Measurements from ENCODE around the gene PRKD1. TPM values are rescaled to one million over a fixed set of nuclear protein-coding genes. Genes with fewer than 3 reads are reported as not detected.

PRKD1 gene
- total and polyA plus RNA-seq, 2 of the 13 experiments (the other 11 are each of a cell fraction or from before 2014, with no cell fraction given), result 0.22 to 1.3 TPM

GRCh38 chr14:29857551-29857950 lies 70.1 kb downstream of the PRKD1 start:
- Histone ChIP-seq H3K36me3 (replicated peaks in 1 of 2; ENCODE audit: control insufficient read depth in 1 of 2, insufficient read depth in 2 of 2, low read length in 2 of 2) (no peaks in the 10 kb centered on the region), H3K9me3 (ENCODE audit: low read length) (peaks cover 84% of the 10 kb centered on the region), H3K9ac (ENCODE audit: insufficient read depth, low read depth, low read length) (no peak overlapping the region), H4K20me1 (ENCODE audit: insufficient read depth, low read length) (no peaks in the 10 kb centered on the region), H2AFZ (ENCODE audit: low read length) (no peak overlapping the region), H3K27me3 (ENCODE audit: control insufficient read depth in 1 of 2, insufficient read depth in 2 of 2, low read length in 2 of 2) (no peaks in the 10 kb centered on the region), H3K4me2 (ENCODE audit: low read depth, low read length) (no peak overlapping the region), H3K4me1 (ENCODE audit: insufficient read depth, low read length) (no peaks in the 10 kb centered on the region), H3K79me2 (ENCODE audit: insufficient read depth, low read length) (no peaks in the 10 kb centered on the region), H3K27ac (ENCODE audit: extremely low read length, insufficient read depth, low read length) (no peak overlapping the region), H3K4me3 (replicated peaks in 1 of 3; ENCODE audit: insufficient read depth in 1 of 3, low read depth in 2 of 3, low read length in 3 of 3) (no peak overlapping the region)
- DNase-seq (ENCODE audit: low spot score) (no peak), ATAC-seq (no peak), FAIRE-seq (no peak)
- intact Hi-C loops (cut with micrococcal nuclease; ENCODE audit: unreplicated experiment) (no loop called here), in situ Hi-C loops (cut with HindIII; ENCODE audit: extremely low pct_ligation_motif_present, low pct_unique_long_range_greater_than_20kb) (no loop called here)
- no TSS peak for BruUV-seq (replicated peaks)
- WGBS (ENCODE audit: low lambda C conversion rate), result 12% methylated on average over 3 of the region's 3 CpGs
- CTCF ChIA-PET (ENCODE audit: low intra/inter-chr PET ratio, low total read pairs), result no interaction called here
- POLR2A ChIA-PET, result no interaction called here
- TF ChIP-seq ZBTB8A (CRISPR knock-in tag; IDR thresholded peaks at IDR 0.05; ENCODE audit: borderline replicate concordance, low read depth) (no peak), ZNF883 (CRISPR knock-in tag; IDR thresholded peaks at IDR 0.05; ENCODE audit: not compliant biosample characterization) (no peak), ZNF260 (CRISPR knock-in tag; IDR thresholded peaks at IDR 0.05; ENCODE audit: borderline replicate concordance, low read depth) (no peak), MLXIP (CRISPR knock-in tag; IDR thresholded peaks at IDR 0.05; ENCODE audit: borderline replicate concordance) (no peak), TIGD3 (CRISPR knock-in tag; IDR thresholded peaks at IDR 0.05; ENCODE audit: borderline replicate concordance) (no peak), ZNF776 (CRISPR knock-in tag; IDR thresholded peaks at IDR 0.05) (no peak), ZGPAT (CRISPR knock-in tag; IDR thresholded peaks at IDR 0.05) (no peak), SAP130 (CRISPR knock-in tag; IDR thresholded peaks at IDR 0.05; ENCODE audit: low read depth) (no peak), JUN (CRISPR knock-in tag; IDR thresholded peaks at IDR 0.05) (no peak), ZNF614 (CRISPR knock-in tag; IDR thresholded peaks at IDR 0.05; ENCODE audit: borderline replicate concordance) (no peak), HMG20B (CRISPR knock-in tag; conservative IDR thresholded peaks at IDR 0.05) (no peak), PRPF4 (IDR thresholded peaks at IDR 0.05; ENCODE audit: low read depth, low read length, poor library complexity, severe bottlenecking) (no peak), RFXANK (CRISPR knock-in tag; IDR thresholded peaks at IDR 0.05) (no peak), MTF2 (CRISPR knock-in tag; IDR thresholded peaks at IDR 0.05; ENCODE audit: borderline replicate concordance) (no peak), ZNF501 (CRISPR knock-in tag; IDR thresholded peaks at IDR 0.05) (no peak)
- TF ChIP-seq, protein P1, sequence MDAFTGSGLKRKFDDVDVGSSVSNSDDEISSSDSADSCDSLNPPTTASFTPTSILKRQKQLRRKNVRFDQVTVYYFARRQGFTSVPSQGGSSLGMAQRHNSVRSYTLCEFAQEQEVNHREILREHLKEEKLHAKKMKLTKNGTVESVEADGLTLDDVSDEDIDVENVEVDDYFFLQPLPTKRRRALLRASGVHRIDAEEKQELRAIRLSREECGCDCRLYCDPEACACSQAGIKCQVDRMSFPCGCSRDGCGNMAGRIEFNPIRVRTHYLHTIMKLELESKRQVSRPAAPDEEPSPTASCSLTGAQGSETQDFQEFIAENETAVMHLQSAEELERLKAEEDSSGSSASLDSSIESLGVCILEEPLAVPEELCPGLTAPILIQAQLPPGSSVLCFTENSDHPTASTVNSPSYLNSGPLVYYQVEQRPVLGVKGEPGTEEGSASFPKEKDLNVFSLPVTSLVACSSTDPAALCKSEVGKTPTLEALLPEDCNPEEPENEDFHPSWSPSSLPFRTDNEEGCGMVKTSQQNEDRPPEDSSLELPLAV (CRISPR knock-in tag; conservative IDR thresholded peaks at IDR 0.05; ENCODE audit: low read depth), result no peak
- TF ChIP-seq, protein P2, sequence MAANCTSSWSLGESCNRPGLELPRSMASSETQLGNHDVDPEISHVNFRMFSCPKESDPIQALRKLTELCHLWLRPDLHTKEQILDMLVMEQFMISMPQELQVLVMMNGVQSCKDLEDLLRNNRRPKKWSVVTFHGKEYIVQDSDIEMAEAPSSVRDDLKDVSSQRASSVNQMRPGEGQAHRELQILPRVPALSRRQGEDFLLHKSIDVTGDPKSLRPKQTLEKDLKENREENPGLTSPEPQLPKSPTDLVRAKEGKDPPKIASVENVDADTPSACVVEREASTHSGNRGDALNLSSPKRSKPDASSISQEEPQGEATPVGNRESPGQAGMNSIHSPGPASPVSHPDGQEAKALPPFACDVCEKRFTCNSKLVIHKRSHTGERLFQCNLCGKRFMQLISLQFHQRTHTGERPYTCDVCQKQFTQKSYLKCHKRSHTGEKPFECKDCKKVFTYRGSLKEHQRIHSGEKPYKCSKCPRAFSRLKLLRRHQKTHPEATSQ (CRISPR knock-in tag; IDR thresholded peaks at IDR 0.05; ENCODE audit: borderline replicate concordance), result no peak

Measured in HepG2 (cell line).